Uterus (tissue), 2 donors: ENCODE results near the gene ASTN2.

Experiments used
- POLR2A ChIP-seq, 2 donors: fragments of 450-650 bp; IDR thresholded peaks; one replicate each; pipeline ENCODE4 v1.6.1; 2016; ENCODE audit warnings: antibody characterized with exemption in 2 of 2, mild to moderate bottlenecking in 1 of 2, moderate library complexity in 1 of 2
- TF ChIP-seq, protein P1 (sequence below), 4 experiments: fragments of 200-600 bp in 2 of 4; fragments of 450-650 bp in 2 of 4; sonication (generic) in 2 of 4; IDR thresholded peaks; one replicate each; pipeline ENCODE4 v1.5.1; 2016 to 2019; ENCODE audit warnings: antibody characterized with exemption in 4 of 4, mild to moderate bottlenecking in 2 of 4, moderate library complexity in 1 of 4

DNA sequence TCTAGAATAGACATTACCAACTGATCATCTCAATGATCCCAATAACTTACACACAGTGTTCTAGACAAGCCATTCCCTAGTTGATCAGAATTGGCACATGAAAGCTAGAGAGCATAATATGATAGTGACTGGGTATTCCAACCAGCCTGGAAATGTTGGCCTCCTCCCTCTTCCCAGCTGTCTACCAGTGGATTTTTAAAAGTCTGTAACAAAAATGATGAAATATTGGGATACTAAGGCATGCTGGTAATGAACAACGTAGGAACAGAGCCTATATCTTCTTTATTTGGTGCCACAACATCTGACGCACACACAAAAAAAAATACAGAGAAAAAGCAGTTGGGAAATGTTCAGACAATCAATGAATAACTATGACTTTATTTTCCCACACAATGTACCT lies 692.9 kb downstream of the ASTN2 start:
- TF ChIP-seq POLR2A (IDR thresholded peaks at IDR 0.05), result no peak
- TF ChIP-seq, protein P1, sequence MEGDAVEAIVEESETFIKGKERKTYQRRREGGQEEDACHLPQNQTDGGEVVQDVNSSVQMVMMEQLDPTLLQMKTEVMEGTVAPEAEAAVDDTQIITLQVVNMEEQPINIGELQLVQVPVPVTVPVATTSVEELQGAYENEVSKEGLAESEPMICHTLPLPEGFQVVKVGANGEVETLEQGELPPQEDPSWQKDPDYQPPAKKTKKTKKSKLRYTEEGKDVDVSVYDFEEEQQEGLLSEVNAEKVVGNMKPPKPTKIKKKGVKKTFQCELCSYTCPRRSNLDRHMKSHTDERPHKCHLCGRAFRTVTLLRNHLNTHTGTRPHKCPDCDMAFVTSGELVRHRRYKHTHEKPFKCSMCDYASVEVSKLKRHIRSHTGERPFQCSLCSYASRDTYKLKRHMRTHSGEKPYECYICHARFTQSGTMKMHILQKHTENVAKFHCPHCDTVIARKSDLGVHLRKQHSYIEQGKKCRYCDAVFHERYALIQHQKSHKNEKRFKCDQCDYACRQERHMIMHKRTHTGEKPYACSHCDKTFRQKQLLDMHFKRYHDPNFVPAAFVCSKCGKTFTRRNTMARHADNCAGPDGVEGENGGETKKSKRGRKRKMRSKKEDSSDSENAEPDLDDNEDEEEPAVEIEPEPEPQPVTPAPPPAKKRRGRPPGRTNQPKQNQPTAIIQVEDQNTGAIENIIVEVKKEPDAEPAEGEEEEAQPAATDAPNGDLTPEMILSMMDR (IDR thresholded peaks at IDR 0.05), result no peak
